HepG2 (cell line): ENCODE results near the gene NINL. TPM values are rescaled to one million over a fixed set of nuclear protein-coding genes. Genes with fewer than 3 reads are reported as not detected.

Experiments used
- ATAC-seq: fragments of 200-7000 bp; cut with Tn5 transposase; 3 replicates; pipeline ENCODE4 v1.9.1; 2020; ENCODE audit warnings: mild to moderate bottlenecking, moderate library complexity
- BruUV-seq: library from RNA; stranded (reverse); fragments of 400-500 nt; replicated peaks from 2 replicates; lab custom pipeline; 2021; lab: Mats Ljungman, UMichigan
- CTCF ChIA-PET: fragments of 300-600 bp; formaldehyde crosslinking; extraction: SDS; loops from one replicate; lab custom pipeline; 2021; ENCODE audit warnings: low total read pairs, inconsistent platforms, low intra/inter-chr PET ratio; lab: Yijun Ruan, JAX
- POLR2A ChIA-PET: fragments of 350-600 bp; sonication (Branson Sonifier 250); formaldehyde crosslinking; loops from one replicate; lab custom pipeline; 2020; ENCODE audit warnings: antibody characterized with exemption, inconsistent platforms; lab: Yijun Ruan, JAX
- DNase-seq: peaks from one replicate; pipeline ENCODE4 v3.0.0-alpha.2; 2015; ENCODE audit warnings: low spot score
- FAIRE-seq: peaks from 3 replicates; lab custom pipeline; 2011; peaks lifted over from hg19 to GRCh38; lab: Jason Lieb, UNC
- H2AFZ ChIP-seq: one replicate; pipeline ENCODE4 v1.6.1; 2011; ENCODE audit warnings: low read length, inconsistent platforms
- H3K27ac ChIP-seq: fragments of 300-600 bp; 3 replicates; pipeline ENCODE4 v1.8.0; 2011; ENCODE audit warnings: mixed run types, mild to moderate bottlenecking, mixed read lengths, low read length, inconsistent platforms; ENCODE audit not compliant: insufficient read depth; ENCODE audit errors: extremely low read length
- H3K27me3 ChIP-seq, 2 experiments: fragments of 200-600 bp in 1 of 2; 2 replicates in 1 of 2; 3 replicates in 1 of 2; pipeline versions ENCODE4 v1.6.0 to v1.8.0; 2011; ENCODE audit warnings: low read length in 2 of 2, mild to moderate bottlenecking in 2 of 2, moderate library complexity in 2 of 2, inconsistent platforms in 1 of 2; ENCODE audit not compliant: insufficient read depth in 2 of 2, control insufficient read depth in 1 of 2
- H3K36me3 ChIP-seq, 2 experiments: fragments of 200-600 bp in 1 of 2; replicated peaks in 1 of 2; 2 replicates in 1 of 2; 3 replicates in 1 of 2; pipeline versions ENCODE4 v1.5.1 to v1.8.0; 2011; ENCODE audit warnings: low read length in 2 of 2, inconsistent platforms in 1 of 2; ENCODE audit not compliant: insufficient read depth in 2 of 2, control insufficient read depth in 1 of 2
- H3K4me1 ChIP-seq: 2 replicates; pipeline ENCODE4 v1.5.1; 2012; ENCODE audit warnings: low read length, inconsistent platforms; ENCODE audit not compliant: insufficient read depth
- H3K4me2 ChIP-seq: 2 replicates; pipeline ENCODE4 v1.6.0; 2011; ENCODE audit warnings: low read depth, low read length, inconsistent platforms
- H3K4me3 ChIP-seq, 3 experiments: fragments of 200-600 bp in 1 of 3; sonication (generic), shearing (Covaris generic) in 1 of 3; replicated peaks in 1 of 3; 2 replicates each; pipeline ENCODE4 v1.5.1; 2011 to 2016; ENCODE audit warnings: low read length in 3 of 3, inconsistent platforms in 2 of 3, low read depth in 2 of 3, mild to moderate bottlenecking in 2 of 3, control low read depth in 1 of 3, mixed read lengths in 1 of 3; ENCODE audit not compliant: insufficient read depth in 1 of 3
- H3K79me2 ChIP-seq: one replicate; pipeline ENCODE4 v1.6.1; 2011; ENCODE audit warnings: low read length, inconsistent platforms; ENCODE audit not compliant: insufficient read depth
- H3K9ac ChIP-seq: 2 replicates; pipeline ENCODE4 v1.6.0; 2011; ENCODE audit warnings: mild to moderate bottlenecking, low read depth, low read length, inconsistent platforms; ENCODE audit not compliant: insufficient read depth
- H3K9me3 ChIP-seq: 2 replicates; pipeline ENCODE4 v1.5.1; 2012; ENCODE audit warnings: mild to moderate bottlenecking, low read length
- H4K20me1 ChIP-seq: 2 replicates; pipeline ENCODE4 v1.6.0; 2011; ENCODE audit warnings: inconsistent platforms, mild to moderate bottlenecking, low read length, moderate library complexity; ENCODE audit not compliant: insufficient read depth
- CBX2 ChIP-seq, 2 experiments: fragments of 200-600 bp in 1 of 2; sonication (generic); formaldehyde crosslinking in 1 of 2; IDR thresholded peaks; 2 replicates each; pipeline versions ENCODE4 v1.7.0 to v1.8.1; 2018 to 2022; ENCODE audit warnings: low read depth in 2 of 2, low read length in 1 of 2, mild to moderate bottlenecking in 1 of 2, missing genetic modification reagents in 1 of 2
- ETS1 ChIP-seq: sonication (generic); formaldehyde crosslinking; IDR thresholded peaks from 2 replicates; pipeline ENCODE4 v1.4.0; 2020; ENCODE audit warnings: missing genetic modification reagents
- IRF1 ChIP-seq: sonication (generic); formaldehyde crosslinking; IDR thresholded peaks from 2 replicates; pipeline ENCODE4 v1.4.0; 2020; ENCODE audit warnings: low read depth, mild to moderate bottlenecking, missing genetic modification reagents
- ONECUT2 ChIP-seq: sonication (generic); formaldehyde crosslinking; IDR thresholded peaks from 2 replicates; pipeline ENCODE4 v1.4.0; 2020; ENCODE audit warnings: missing genetic modification reagents
- RFX5 ChIP-seq: IDR thresholded peaks from 2 replicates; pipeline ENCODE4 v1.6.1; 2011; ENCODE audit warnings: low read depth, low read length, improper control_type of control experiment
- SP1 ChIP-seq, 2 experiments: fragments of 450-650 bp in 1 of 2; sonication (generic) in 1 of 2; formaldehyde crosslinking in 1 of 2; IDR thresholded peaks; 2 replicates each; pipeline versions ENCODE4 v1.4.0 to v1.6.1; 2016 to 2020; ENCODE audit warnings: missing genetic modification reagents in 1 of 2
- SRF ChIP-seq: IDR thresholded peaks from 2 replicates; pipeline ENCODE4 v1.6.1; 2011; ENCODE audit warnings: mild to moderate bottlenecking, low read depth, low read length, moderate library complexity
- ZFP36L1 ChIP-seq: sonication (generic); formaldehyde crosslinking; IDR thresholded peaks from 2 replicates; pipeline ENCODE4 v1.8.0; 2022; ENCODE audit warnings: mild to moderate bottlenecking, missing genetic modification reagents, moderate library complexity
- ZNF503 ChIP-seq: sonication (generic); formaldehyde crosslinking; IDR thresholded peaks from 2 replicates; pipeline ENCODE4 v1.4.0; 2020; ENCODE audit warnings: missing genetic modification reagents
- ZSCAN9 ChIP-seq: IDR thresholded peaks from 2 replicates; pipeline ENCODE4 v1.6.1; 2016; ENCODE audit warnings: borderline replicate concordance
- WGBS: methylation state at CpG from one replicate; pipeline ENCODE4 v1.1.6; 2017; ENCODE audit warnings: low lambda C conversion rate; 5-methylcytosine and 5-hydroxymethylcytosine counted together
- in situ Hi-C: cut with HindIII; loops from 2 replicates; pipeline ENCODE4 v1.10.0; 2017; ENCODE audit warnings: low pct_unique_long_range_greater_than_20kb; ENCODE audit not compliant: extremely low pct_ligation_motif_present
- intact Hi-C: fragments of 100-400 bp; cut with micrococcal nuclease; formaldehyde crosslinking; loops from one replicate; pipeline ENCODE4 v1.10.0; 2022; ENCODE audit not compliant: unreplicated experiment
- polyA plus RNA-seq, 8 experiments: library from polyadenylated mRNA; depleted of rRNA in 3 of 8; stranded (reverse) in 7 of 8; unstranded in 1 of 8; fragments of >200 nt; fragmentation: Illumina TruSeq in 4 of 8; extraction: Trizol in 4 of 8; gene quantifications; 2 replicates each; pipeline versions ENCODE4 v1.2.1 to v1.2.3, GENCODE V29; 2011 to 2016; ENCODE audit warnings: low read depth in 4 of 8, missing spikeins in 1 of 8, mixed read lengths in 1 of 8; ENCODE audit not compliant: insufficient read depth in 1 of 8
- total RNA-seq, 5 experiments: library from RNA; depleted of rRNA; stranded (reverse); fragments of >200 nt; fragmentation: Illumina TruSeq; extraction: Trizol; gene quantifications; 2 replicates each; pipeline ENCODE4 v1.2.3, GENCODE V29; 2016; ENCODE audit warnings: low read depth in 1 of 5
- TF ChIP-seq, protein P1 (sequence below): sonication (generic); formaldehyde crosslinking; IDR thresholded peaks from 2 replicates; pipeline ENCODE4 v1.5.0; 2020; ENCODE audit warnings: mild to moderate bottlenecking, missing genetic modification reagents

The NINL gene
- total and polyA plus RNA-seq, 2 of the 13 experiments (the other 11 are each of a cell fraction or from before 2014, with no cell fraction given), result 32.3 to 34.3 TPM

GRCh38 chr20:25622450-25623224, 37.3 kb upstream of the NINL start:
- peak overlapping the region; percentile 94 for H3K9ac ChIP-seq
- ChIA-PET CTCF (no interaction called here), POLR2A (interaction anchor here (0.9 to 2.5 kb wide), 9 partner anchors 13 to 232 kb away, joined by 3 to 23 read pairs (median 3); partner anchors contain the start of genes ABHD12, GINS1 and NINL)
- DNase-seq (peak; percentile 20), ATAC-seq (no peak), FAIRE-seq (peak; percentile 12)
- no peaks in the 10 kb centered on the region for H3K9me3 ChIP-seq
- peaks cover 59% of the 10 kb centered on the region for H3K4me1 ChIP-seq
- H3K27me3 ChIP-seq, result no peaks in the 10 kb centered on the region; a peak in 1 of 5 replicates
- in situ Hi-C loops (loop anchor here (5.0 kb wide), 1 partner anchor 35 kb away; the partner anchor contains the start of gene NINL), intact Hi-C loops (loop anchor here (1.0 to 2.0 kb wide), 4 partner anchors 10 to 114 kb away; partner anchors contain the start of gene NINL)
- H3K4me2 ChIP-seq, result peak overlapping the region; percentile 100
- WGBS, result 3% methylated on average over 17 of the region's 17 CpGs
- no peak overlapping the region for H2AFZ ChIP-seq
- peak overlapping the region; percentile 75 to 87 (median 80) for H3K4me3 ChIP-seq
- 0 out of 2 replicates have a peak, but pooled peaks cover 3% of the 10 kb centered on the region for H4K20me1 ChIP-seq
- H3K79me2 ChIP-seq, result peaks cover 69% of the 10 kb centered on the region
- BruUV-seq, result TSS peak; percentile 44
- H3K27ac ChIP-seq, result peak overlapping the region; percentile 96
- H3K36me3 ChIP-seq, result peaks cover 2 to 5% of the 10 kb centered on the region in 2 experiments; a peak in 4 of 5 replicates
- TF ChIP-seq ZFP36L1 (CRISPR knock-in tag) (0 out of 2 replicates have a peak, but pooled peaks have one; percentile 8), CBX2 (IDR thresholded peaks at IDR 0.05; ENCODE audit: low read depth, low read length) (no peak), CBX2 (CRISPR knock-in tag; IDR thresholded peaks at IDR 0.05; ENCODE audit: low read depth) (no peak), ZSCAN9 (CRISPR knock-in tag) (peak; percentile 23; the same call in 1 of the 2 replicates), SP1 (IDR thresholded peaks at IDR 0.05) (no peak), SP1 (CRISPR knock-in tag; IDR thresholded peaks at IDR 0.05) (no peak), IRF1 (CRISPR knock-in tag) (0 out of 2 replicates have a peak, but pooled peaks have one; percentile 22), ZNF503 (0 out of 2 replicates have a peak, but pooled peaks have one; percentile 16), ONECUT2 (CRISPR knock-in tag) (peak; percentile 9; the same call in 1 of the 2 replicates), RFX5 (0 out of 2 replicates have a peak, but pooled peaks have one; percentile 33), SRF (no peak), ETS1 (CRISPR knock-in tag) (peak; percentile 20; the same call in 1 of the 2 replicates)
- TF ChIP-seq, protein P1, sequence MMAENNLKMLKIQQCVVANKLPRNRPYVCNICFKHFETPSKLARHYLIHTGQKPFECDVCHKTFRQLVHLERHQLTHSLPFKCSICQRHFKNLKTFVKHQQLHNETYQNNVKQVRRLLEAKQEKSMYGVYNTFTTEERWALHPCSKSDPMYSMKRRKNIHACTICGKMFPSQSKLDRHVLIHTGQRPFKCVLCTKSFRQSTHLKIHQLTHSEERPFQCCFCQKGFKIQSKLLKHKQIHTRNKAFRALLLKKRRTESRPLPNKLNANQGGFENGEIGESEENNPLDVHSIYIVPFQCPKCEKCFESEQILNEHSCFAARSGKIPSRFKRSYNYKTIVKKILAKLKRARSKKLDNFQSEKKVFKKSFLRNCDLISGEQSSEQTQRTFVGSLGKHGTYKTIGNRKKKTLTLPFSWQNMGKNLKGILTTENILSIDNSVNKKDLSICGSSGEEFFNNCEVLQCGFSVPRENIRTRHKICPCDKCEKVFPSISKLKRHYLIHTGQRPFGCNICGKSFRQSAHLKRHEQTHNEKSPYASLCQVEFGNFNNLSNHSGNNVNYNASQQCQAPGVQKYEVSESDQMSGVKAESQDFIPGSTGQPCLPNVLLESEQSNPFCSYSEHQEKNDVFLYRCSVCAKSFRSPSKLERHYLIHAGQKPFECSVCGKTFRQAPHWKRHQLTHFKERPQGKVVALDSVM (CRISPR knock-in tag), result peak; percentile 62; the same call in 1 of the 2 replicates
